Right lobe of liver (tissue), 4 donors: ENCODE data around the gene SYNE1.

Experiments used
- POLR2A ChIP-seq: fragments of 450-650 bp; IDR thresholded peaks from one replicate; pipeline ENCODE4 v1.6.1; 2017; ENCODE audit warnings: antibody characterized with exemption, mild to moderate bottlenecking
- TF ChIP-seq, protein P1 (sequence below), 4 donors: fragments of 200-600 bp in 3 of 4; fragments of 450-650 bp in 1 of 4; IDR thresholded peaks; one replicate each; pipeline versions ENCODE4 v1.5.1 to v1.8.0; 2016 to 2022; ENCODE audit warnings: antibody characterized with exemption in 4 of 4, mild to moderate bottlenecking in 2 of 4
- donor health status: DM: no; HTN: no; CAD: no.
- donor health status: DM: no; HTN: no; CAD: no.
- donor health status: DM: no; HTN: yes; CAD: no.

GRCh38 chr6:152226119-152226518, 411.0 kb downstream of the SYNE1 start:
- TF ChIP-seq, protein P1, sequence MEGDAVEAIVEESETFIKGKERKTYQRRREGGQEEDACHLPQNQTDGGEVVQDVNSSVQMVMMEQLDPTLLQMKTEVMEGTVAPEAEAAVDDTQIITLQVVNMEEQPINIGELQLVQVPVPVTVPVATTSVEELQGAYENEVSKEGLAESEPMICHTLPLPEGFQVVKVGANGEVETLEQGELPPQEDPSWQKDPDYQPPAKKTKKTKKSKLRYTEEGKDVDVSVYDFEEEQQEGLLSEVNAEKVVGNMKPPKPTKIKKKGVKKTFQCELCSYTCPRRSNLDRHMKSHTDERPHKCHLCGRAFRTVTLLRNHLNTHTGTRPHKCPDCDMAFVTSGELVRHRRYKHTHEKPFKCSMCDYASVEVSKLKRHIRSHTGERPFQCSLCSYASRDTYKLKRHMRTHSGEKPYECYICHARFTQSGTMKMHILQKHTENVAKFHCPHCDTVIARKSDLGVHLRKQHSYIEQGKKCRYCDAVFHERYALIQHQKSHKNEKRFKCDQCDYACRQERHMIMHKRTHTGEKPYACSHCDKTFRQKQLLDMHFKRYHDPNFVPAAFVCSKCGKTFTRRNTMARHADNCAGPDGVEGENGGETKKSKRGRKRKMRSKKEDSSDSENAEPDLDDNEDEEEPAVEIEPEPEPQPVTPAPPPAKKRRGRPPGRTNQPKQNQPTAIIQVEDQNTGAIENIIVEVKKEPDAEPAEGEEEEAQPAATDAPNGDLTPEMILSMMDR (IDR thresholded peaks at IDR 0.05), result no peak
- no peak for TF ChIP-seq POLR2A
